NOMO-1 (cell line): ENCODE data around the gene ROR2.

Experiments
- DNase-seq, 2 experiments: peaks; one replicate each; lab custom pipeline; 2025; ENCODE audit not compliant: unreplicated experiment in 2 of 2; lab: John Stamatoyannopoulos, UW

The ROR2 gene

GRCh38 chr9:91902475-91903125 lies 47.4 kb downstream of the ROR2 start:
- DNase-seq: no peak

DNA sequence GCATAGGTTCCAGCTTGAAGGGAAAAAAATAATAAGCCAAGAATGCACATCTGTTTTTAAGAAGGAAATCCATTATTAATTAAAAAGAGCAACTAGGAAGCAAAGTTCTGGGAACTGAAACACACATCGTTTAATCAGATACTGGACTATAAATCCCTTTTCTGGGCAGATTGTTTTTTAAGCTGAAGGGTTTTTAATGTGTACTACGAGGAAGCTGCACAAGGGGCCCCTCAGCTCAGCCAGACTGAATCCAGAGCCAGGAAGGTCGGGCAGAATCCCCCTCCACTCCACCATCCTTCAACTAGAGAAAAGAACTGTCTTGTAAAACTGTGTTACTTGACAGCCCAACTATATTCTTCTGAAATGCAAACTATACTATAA lies 49.2 kb downstream of the ROR2 start:
- no peak for DNase-seq

GRCh38 chr9:91900055-91900796 lies 49.8 kb downstream of the ROR2 start:
- no peak for DNase-seq

GRCh38 chr9:91899594-91899993 lies 50.4 kb downstream of the ROR2 start:
- no peak for DNase-seq

GRCh38 chr9:91899219-91899563 lies 50.8 kb downstream of the ROR2 start:
- DNase-seq: no peak

DNA sequence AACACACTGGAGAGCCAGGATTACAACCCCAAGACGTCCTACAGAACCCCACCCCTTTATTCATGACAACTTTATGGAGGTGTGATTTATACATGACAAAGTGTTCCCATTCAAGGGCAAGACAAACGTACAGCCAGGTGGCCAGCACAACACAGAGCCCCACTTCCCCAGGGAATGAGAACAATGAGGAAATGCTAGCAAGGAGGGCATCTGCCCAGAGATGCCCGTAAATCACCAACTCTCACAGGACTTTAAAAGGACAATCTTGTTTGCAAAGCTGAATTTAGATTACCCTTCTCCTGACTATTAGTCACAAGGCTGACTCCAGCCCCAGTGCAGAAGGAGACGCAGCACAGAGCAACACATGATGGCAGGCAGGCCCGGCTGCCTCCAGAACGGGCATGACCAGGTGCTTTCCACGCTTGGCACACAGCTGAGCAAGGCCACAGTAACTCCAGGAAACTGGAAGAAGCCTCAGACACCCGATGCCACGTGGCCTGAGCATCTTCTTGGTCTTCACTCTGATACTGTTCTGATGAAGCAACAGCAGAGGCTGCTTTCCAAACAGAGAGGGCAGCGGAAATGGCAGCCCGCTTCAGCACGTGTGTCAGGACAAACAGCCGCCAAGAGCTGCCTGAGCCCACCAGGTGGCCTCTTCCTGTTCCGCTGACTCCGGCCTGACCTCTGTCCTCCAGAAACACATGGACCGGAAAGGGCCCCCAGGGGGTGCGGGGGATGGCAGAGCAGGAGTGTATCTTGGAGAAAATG lies 51.4 kb downstream of the ROR2 start:
- DNase-seq: no peak

DNA sequence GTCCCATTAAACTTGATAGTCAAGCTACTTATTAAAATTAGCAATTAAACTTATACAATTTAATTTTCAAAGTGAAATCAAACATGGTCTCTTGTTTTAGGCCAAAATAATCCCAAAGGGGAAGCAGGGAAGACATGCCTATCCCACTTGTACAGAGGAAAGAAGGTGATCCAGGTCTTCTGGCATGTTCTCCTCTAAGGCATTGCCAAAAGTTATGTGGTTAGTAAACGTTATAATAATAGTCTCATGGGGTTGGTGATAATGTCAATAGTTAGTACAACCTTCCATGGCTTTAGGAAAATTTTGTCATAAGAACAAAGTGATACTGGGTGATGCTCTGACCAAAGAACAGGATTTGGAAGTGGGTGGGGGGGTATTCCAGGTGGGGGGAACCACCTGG lies 52.8 kb downstream of the ROR2 start:
- DNase-seq: no peak

DNA sequence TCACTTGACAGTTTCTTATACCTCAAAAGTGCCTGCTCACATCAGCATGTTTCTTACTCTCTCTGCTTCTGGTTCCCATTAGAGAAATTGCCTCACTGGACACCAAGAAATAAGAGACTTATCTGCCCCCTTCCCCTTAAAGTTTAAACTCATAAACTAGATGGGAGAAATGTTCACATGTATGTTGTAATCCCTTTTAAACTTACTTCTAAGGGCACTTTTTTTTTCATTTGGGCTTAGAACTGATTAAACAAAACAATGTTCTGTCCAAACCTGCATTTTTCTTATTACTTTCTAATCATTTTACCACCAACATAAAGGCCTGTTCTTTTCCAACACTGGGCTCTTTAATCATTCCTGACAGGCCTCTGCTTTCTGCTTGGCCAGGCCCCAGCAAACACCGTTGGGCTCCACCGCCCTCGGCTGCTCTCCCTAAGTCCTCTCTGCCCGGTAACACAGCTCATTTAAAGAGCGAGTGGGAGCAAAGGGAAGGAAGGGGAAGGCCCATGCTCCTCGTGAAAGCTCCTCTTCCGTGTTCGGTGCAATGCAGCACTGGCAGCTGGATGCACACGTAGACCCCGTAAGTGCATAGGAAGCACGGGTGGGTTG lies 53.4 kb downstream of the ROR2 start:
- no peak for DNase-seq

DNA sequence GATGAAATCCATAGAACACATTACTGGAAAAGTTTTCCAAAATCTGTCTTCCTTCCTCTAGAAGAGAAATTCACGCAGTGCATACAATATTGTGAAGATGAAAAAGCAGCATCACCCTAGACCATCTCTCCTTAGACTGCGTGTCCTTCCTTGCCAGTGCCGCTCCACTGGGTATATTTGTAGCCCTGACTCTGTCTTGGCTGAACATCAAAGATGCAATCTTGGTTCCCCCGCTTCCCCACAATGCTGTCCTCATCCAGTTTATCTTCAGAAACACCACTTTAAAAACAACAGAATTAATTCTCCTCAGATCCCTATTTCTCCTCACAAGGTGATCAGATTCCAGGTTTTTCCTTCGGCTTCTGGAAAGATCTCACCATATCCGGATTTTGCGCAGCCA lies 53.9 kb downstream of the ROR2 start:
- no peak for DNase-seq

DNA sequence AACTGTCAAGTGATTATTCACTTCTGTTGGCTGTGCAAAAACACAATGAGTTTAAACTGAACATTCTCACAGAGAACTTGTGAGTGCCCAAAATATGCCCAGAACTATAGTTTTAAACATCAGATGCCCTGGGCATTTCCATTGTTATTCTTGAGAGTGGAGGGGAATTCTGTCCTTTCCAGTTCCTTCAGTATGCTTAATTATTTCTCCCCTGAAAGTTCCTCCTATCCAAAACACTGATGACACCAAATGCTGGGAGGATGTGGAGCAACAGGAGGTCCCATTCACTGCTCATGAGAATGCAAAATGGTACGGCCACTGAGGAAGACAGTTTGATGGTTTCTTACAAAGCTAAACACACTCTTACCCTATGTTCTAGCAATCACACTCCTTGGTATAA lies 55.5 kb downstream of the ROR2 start:
- no peak for DNase-seq

GRCh38 chr9:91894023-91894422 lies 56.0 kb downstream of the ROR2 start:
- DNase-seq: no peak

DNA sequence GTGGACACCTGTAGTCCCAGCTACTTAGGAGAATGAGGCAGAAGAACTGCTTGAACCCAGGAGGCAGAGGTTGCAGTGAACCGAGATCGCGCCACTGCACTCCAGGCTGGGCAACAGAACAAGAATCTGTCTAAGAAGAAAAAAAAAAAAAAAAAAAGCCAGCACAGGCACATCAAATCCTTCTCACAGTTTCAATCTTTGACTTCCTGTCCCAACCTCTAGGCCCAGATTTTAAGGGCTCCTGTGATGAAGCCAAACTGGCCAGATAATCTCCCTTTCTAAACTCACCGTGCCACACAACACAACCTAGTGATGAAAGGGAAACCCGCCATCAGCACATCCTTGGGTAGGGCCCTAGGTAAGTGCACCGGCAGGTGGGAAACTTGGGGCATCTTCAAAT lies 58.1 kb downstream of the ROR2 start:
- DNase-seq: no peak

DNA sequence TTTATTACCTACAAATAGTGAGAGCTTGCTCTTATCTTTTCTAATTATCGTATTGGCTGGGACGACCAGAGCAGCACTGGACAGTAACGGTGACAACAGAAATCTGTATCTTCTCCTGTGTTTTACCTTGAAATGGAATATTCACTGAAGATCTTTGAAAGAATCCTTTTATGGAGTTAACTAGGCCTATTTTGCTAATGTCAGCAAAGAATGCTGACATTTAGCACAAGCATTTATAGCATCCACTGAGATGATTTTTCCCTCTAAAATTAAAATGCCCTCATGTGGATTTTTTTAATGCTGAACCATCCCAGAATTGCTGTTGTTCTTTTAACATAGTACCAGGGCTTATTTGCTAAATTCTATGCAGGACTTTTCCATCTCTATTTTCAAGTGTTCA lies 59.4 kb downstream of the ROR2 start:
- DNase-seq: no peak

GRCh38 chr9:91889161-91889911 lies 60.7 kb downstream of the ROR2 start:
- DNase-seq: no peak

GRCh38 chr9:91886414-91887076 lies 63.5 kb downstream of the ROR2 start:
- no peak for DNase-seq

- no peak for DNase-seq
Measured at GRCh38 chr9:91885746-91886413, 64.1 kb downstream of the ROR2 start.

- no peak for DNase-seq
Measured at GRCh38 chr9:91884696-91885687, 65.0 kb downstream of the ROR2 start.

GRCh38 chr9:91884153-91884552 lies 65.9 kb downstream of the ROR2 start:
- no peak for DNase-seq

DNA sequence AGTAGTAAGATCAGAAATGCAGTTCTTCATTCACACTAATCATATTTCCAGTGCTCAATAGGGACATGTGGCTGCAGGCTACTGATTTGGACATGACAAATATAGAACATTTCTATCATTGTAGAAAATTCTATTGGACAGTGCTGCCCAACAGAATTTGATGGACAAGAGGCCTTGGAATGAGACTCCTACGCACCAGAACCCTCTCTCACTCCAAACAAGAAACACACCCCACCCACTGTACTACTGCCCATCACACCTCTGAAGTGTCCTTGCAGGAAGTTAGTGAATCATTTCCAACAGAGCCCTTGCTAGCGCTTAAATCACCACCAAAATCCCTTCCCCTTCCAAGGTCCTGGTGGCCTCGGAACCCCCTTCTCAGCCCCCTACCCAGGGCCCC lies 66.5 kb downstream of the ROR2 start:
- DNase-seq: no peak
